ENCODE data around the gene RNPEP.
"Not testable (repeated sequence)": the region's sequence is repeated elsewhere in the genome, so short reads cannot be mapped to it uniquely, and the experiment has no call there.

The RNPEP gene

DNA sequence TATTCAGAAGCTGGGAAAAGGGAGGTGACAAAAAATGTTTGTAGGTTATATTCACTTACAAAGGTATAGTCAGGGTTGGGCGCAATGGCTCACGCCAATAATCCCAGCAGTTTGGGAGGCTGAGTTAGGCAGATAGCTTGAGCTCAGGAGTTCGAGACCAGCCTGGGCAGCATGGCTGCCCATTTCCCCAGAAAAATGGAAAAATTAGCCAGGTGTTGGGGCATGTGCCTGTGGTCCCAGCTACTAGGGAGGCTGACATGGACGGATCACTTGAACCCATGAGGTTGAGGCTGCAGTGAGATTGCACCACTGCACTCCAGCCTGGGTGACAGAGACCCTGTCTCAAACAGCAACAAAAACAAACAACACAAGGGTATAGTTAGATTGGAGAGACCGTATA is 24.1 kb upstream of the RNPEP start:
- TF ChIP-seq, protein P1, sequence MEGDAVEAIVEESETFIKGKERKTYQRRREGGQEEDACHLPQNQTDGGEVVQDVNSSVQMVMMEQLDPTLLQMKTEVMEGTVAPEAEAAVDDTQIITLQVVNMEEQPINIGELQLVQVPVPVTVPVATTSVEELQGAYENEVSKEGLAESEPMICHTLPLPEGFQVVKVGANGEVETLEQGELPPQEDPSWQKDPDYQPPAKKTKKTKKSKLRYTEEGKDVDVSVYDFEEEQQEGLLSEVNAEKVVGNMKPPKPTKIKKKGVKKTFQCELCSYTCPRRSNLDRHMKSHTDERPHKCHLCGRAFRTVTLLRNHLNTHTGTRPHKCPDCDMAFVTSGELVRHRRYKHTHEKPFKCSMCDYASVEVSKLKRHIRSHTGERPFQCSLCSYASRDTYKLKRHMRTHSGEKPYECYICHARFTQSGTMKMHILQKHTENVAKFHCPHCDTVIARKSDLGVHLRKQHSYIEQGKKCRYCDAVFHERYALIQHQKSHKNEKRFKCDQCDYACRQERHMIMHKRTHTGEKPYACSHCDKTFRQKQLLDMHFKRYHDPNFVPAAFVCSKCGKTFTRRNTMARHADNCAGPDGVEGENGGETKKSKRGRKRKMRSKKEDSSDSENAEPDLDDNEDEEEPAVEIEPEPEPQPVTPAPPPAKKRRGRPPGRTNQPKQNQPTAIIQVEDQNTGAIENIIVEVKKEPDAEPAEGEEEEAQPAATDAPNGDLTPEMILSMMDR (IDR thresholded peaks at IDR 0.05; ENCODE audit: insufficient read depth, low read length, poor library complexity, severe bottlenecking): no peak
- no peak for TF ChIP-seq EZH2phosphoT487 (conservative IDR thresholded peaks at IDR 0.05; ENCODE audit: low read length)
- peaks cover 13% of the 10 kb centered on the region for H3K36me3 ChIP-seq (ENCODE audit: low read length)
- peaks cover 23% of the 10 kb centered on the region for H3K79me2 ChIP-seq (ENCODE audit: insufficient read depth, low read length)

DNA sequence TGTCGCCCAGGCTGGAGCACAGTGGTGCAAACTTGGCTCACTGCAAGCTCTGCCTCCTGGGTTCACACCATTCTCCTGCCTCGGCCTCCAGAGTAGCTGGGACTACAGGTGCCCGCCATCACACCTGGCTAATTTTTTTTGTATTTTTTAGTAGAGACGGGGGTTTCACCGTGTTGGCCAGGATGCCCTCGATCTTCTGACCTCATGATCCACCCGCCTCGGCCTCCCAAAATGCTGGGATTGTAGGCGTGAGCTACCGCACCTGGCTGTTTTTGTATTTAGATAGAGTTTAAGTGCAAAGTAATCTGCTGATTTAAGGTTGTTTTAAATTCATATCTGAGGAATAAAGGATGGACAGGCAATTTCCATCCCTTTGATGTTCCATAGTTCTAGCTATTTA is 20.1 kb upstream of the RNPEP start:
- H3K9me3 ChIP-seq (ENCODE audit: insufficient read depth, low read length); H3K27ac ChIP-seq (ENCODE audit: low read depth, low read length); H2AFZ ChIP-seq (ENCODE audit: low read depth, low read length, severe bottlenecking); H3K4me2 ChIP-seq (ENCODE audit: low read depth, low read length, poor library complexity, severe bottlenecking); H3F3A ChIP-seq (ENCODE audit: insufficient read depth); H4K20me1 ChIP-seq (ENCODE audit: low read depth, low read length); H3K79me2 ChIP-seq (ENCODE audit: insufficient read depth, low read length); H3K9ac ChIP-seq (ENCODE audit: low read length); H3K9me2 ChIP-seq (replicated peaks; ENCODE audit: insufficient read depth, low read length); H3K4me3 ChIP-seq (ENCODE audit: insufficient read depth, low read length, poor library complexity, severe bottlenecking); H3K27me3 ChIP-seq (ENCODE audit: low read length): not testable (repeated sequence)
- H3K36me3 ChIP-seq (ENCODE audit: low read length): peaks cover 23% of the 10 kb centered on the region

More for the DNA sequence above, 24.1 kb upstream of the RNPEP start:
- no peaks in the 10 kb centered on the region for H3F3A ChIP-seq (ENCODE audit: insufficient read depth)
- no peak overlapping the region for H3K9ac ChIP-seq (ENCODE audit: low read length)
- no peaks in the 10 kb centered on the region for H3K9me3 ChIP-seq (ENCODE audit: insufficient read depth, low read length)
- no peaks in the 10 kb centered on the region for H4K20me1 ChIP-seq (ENCODE audit: low read depth, low read length)
- no peak overlapping the region for H3K4me2 ChIP-seq (ENCODE audit: low read depth, low read length, poor library complexity, severe bottlenecking)
- H3K27ac ChIP-seq (ENCODE audit: low read depth, low read length): no peak overlapping the region
- no peaks in the 10 kb centered on the region for H3K9me2 ChIP-seq (replicated peaks; ENCODE audit: insufficient read depth, low read length)
- no peak overlapping the region for H3K4me3 ChIP-seq (ENCODE audit: insufficient read depth, low read length, poor library complexity, severe bottlenecking)
- no peaks in the 10 kb centered on the region for H3K27me3 ChIP-seq (ENCODE audit: low read length)
- no peak overlapping the region for H2AFZ ChIP-seq (ENCODE audit: low read depth, low read length, severe bottlenecking)

DNA sequence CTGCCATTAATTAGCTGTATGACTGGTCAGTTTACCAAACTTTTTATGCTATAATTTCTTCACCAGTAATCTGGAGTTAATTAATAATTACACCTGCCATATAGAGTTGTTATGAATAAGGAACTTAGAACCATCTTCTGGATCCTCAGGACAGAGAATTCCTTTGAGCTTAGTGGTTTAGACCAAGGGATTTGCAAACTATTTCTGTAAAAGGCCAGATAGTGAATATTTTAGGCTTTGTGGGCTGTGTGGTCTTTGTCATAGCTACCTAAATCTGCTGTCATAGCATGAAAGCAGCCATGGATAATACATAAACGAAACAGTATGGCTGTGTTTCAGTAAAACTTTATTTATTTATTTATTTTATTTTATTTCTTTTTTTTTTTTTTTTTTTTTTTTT is 18.2 kb upstream of the RNPEP start:
- Histone ChIP-seq H3K9me3 (ENCODE audit: insufficient read depth, low read length) (no peaks in the 10 kb centered on the region), H3K4me2 (ENCODE audit: low read depth, low read length, poor library complexity, severe bottlenecking) (no peak overlapping the region), H3F3A (ENCODE audit: insufficient read depth) (peaks cover 6% of the 10 kb centered on the region; the same call in 1 of the 2 replicates), H3K27me3 (ENCODE audit: low read length) (no peaks in the 10 kb centered on the region), H3K36me3 (ENCODE audit: low read length) (peaks cover 22% of the 10 kb centered on the region), H3K9ac (ENCODE audit: low read length) (no peak overlapping the region), H3K79me2 (ENCODE audit: insufficient read depth, low read length) (peaks cover 3% of the 10 kb centered on the region; the same call in 1 of the 2 replicates), H3K4me3 (ENCODE audit: insufficient read depth, low read length, poor library complexity, severe bottlenecking) (no peak overlapping the region), H4K20me1 (ENCODE audit: low read depth, low read length) (no peaks in the 10 kb centered on the region), H3K27ac (ENCODE audit: low read depth, low read length) (no peak overlapping the region), H2AFZ (ENCODE audit: low read depth, low read length, severe bottlenecking) (no peak overlapping the region), H3K9me2 (replicated peaks; ENCODE audit: insufficient read depth, low read length) (no peaks in the 10 kb centered on the region)
- no peak for TF ChIP-seq EZH2phosphoT487 (conservative IDR thresholded peaks at IDR 0.05; ENCODE audit: low read length)
- TF ChIP-seq, protein P1 (IDR thresholded peaks at IDR 0.05; ENCODE audit: insufficient read depth, low read length, poor library complexity, severe bottlenecking): no peak

DNA sequence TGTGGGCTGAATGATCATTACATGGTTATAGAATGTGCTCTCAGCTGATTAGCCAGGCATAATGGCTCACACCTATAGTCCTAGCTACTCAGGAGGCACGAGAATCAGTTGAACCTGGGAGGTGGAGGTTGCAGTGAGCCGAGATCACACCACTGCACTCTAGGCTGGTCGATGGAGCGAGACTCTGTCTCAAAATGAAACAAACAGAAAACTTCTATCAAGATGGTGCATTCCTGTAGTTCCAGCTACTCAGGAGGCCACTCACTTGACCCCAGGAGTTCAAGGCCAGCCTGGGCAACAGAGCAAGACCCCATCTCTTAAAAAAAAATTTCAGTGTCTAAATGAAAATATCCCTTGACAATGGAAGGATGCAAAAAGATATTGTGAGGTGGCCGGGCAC is 16.3 kb upstream of the RNPEP start:
- peaks cover 35% of the 10 kb centered on the region for H3K36me3 ChIP-seq (ENCODE audit: low read length)
- no peaks in the 10 kb centered on the region for H4K20me1 ChIP-seq (ENCODE audit: low read depth, low read length)
- no peak for TF ChIP-seq EZH2phosphoT487 (conservative IDR thresholded peaks at IDR 0.05; ENCODE audit: low read length)
- TF ChIP-seq, protein P1 (IDR thresholded peaks at IDR 0.05; ENCODE audit: insufficient read depth, low read length, poor library complexity, severe bottlenecking): no peak
- H3K4me3 ChIP-seq (ENCODE audit: insufficient read depth, low read length, poor library complexity, severe bottlenecking): no peak overlapping the region
- no peaks in the 10 kb centered on the region for H3K27me3 ChIP-seq (ENCODE audit: low read length)
- H3K9me2 ChIP-seq (replicated peaks; ENCODE audit: insufficient read depth, low read length): no peaks in the 10 kb centered on the region
- peaks cover 12% of the 10 kb centered on the region; the same call in 1 of the 2 replicates for H3F3A ChIP-seq (ENCODE audit: insufficient read depth)
- no peaks in the 10 kb centered on the region for H3K9me3 ChIP-seq (ENCODE audit: insufficient read depth, low read length)
- H2AFZ ChIP-seq (ENCODE audit: low read depth, low read length, severe bottlenecking): no peak overlapping the region
- H3K27ac ChIP-seq (ENCODE audit: low read depth, low read length): no peak overlapping the region
- peaks cover 3% of the 10 kb centered on the region; the same call in 1 of the 2 replicates for H3K79me2 ChIP-seq (ENCODE audit: insufficient read depth, low read length)
- H3K9ac ChIP-seq (ENCODE audit: low read length): no peak overlapping the region
- no peak overlapping the region for H3K4me2 ChIP-seq (ENCODE audit: low read depth, low read length, poor library complexity, severe bottlenecking)
